HepG2 (cell line): ENCODE data around the gene ANTXR1. TPM values are rescaled to one million over a fixed set of nuclear protein-coding genes. Genes with fewer than 3 reads are reported as not detected.

ENCODE experiments used
- HCFC1 ChIP-seq: fragments of 150-350 bp; IDR thresholded peaks from 2 replicates; pipeline ENCODE4 v1.6.1; 2014; ENCODE audit warnings: low read depth, low read length
- MTA1 ChIP-seq: sonication (generic); formaldehyde crosslinking; IDR thresholded peaks from 2 replicates; pipeline ENCODE4 v1.4.0; 2020; ENCODE audit warnings: missing genetic modification reagents, mild to moderate bottlenecking, borderline replicate concordance
- NR2F1 ChIP-seq, 2 experiments: fragments of 450-650 bp in 1 of 2; formaldehyde crosslinking in 1 of 2; IDR thresholded peaks; 2 replicates each; pipeline versions ENCODE4 v1.5.0 to v1.6.1; 2016 to 2020; ENCODE audit warnings: mild to moderate bottlenecking in 1 of 2, missing compliant biosample characterization in 1 of 2, missing genetic modification reagents in 1 of 2, moderate library complexity in 1 of 2
- ZFP37 ChIP-seq: sonication (generic); formaldehyde crosslinking; IDR thresholded peaks from 2 replicates; pipeline ENCODE4 v1.4.0; 2020; ENCODE audit warnings: missing genetic modification reagents, borderline replicate concordance
- ZNF749 ChIP-seq: sonication (generic); formaldehyde crosslinking; IDR thresholded peaks from 2 replicates; pipeline ENCODE4 v1.8.0; 2022; ENCODE audit warnings: mild to moderate bottlenecking, missing genetic modification reagents, moderate library complexity, borderline replicate concordance
- ZSCAN31 ChIP-seq: sonication (generic); formaldehyde crosslinking; IDR thresholded peaks from 2 replicates; pipeline ENCODE4 v1.5.0; 2020; ENCODE audit warnings: low read depth, mild to moderate bottlenecking, missing genetic modification reagents
- polyA plus RNA-seq, 8 experiments: library from polyadenylated mRNA; depleted of rRNA in 3 of 8; stranded (reverse) in 7 of 8; unstranded in 1 of 8; fragments of >200 nt; fragmentation: Illumina TruSeq in 4 of 8; extraction: Trizol in 4 of 8; gene quantifications; 2 replicates each; pipeline versions ENCODE4 v1.2.1 to v1.2.3, GENCODE V29; 2011 to 2016; ENCODE audit warnings: low read depth in 4 of 8, missing spikeins in 1 of 8, mixed read lengths in 1 of 8; ENCODE audit not compliant: insufficient read depth in 1 of 8
- total RNA-seq, 5 experiments: library from RNA; depleted of rRNA; stranded (reverse); fragments of >200 nt; fragmentation: Illumina TruSeq; extraction: Trizol; gene quantifications; 2 replicates each; pipeline ENCODE4 v1.2.3, GENCODE V29; 2016; ENCODE audit warnings: low read depth in 1 of 5
- TF ChIP-seq, protein P1 (sequence below): sonication (generic); formaldehyde crosslinking; IDR thresholded peaks from 2 replicates; pipeline ENCODE4 v1.5.0; 2020; ENCODE audit warnings: mild to moderate bottlenecking, missing genetic modification reagents, moderate library complexity
- TF ChIP-seq, protein P2 (sequence below): sonication (generic); formaldehyde crosslinking; IDR thresholded peaks from 2 replicates; pipeline ENCODE4 v1.4.0; 2020; ENCODE audit warnings: mild to moderate bottlenecking, missing genetic modification reagents, borderline replicate concordance
- TF ChIP-seq, protein P3 (sequence below): sonication (generic); formaldehyde crosslinking; IDR thresholded peaks from 2 replicates; pipeline ENCODE4 v1.4.0; 2020; ENCODE audit warnings: mild to moderate bottlenecking, missing genetic modification reagents
- TF ChIP-seq, protein P4 (sequence below): sonication (generic); formaldehyde crosslinking; IDR thresholded peaks from 2 replicates; pipeline ENCODE4 v1.5.0; 2020; ENCODE audit warnings: missing genetic modification reagents, mild to moderate bottlenecking, borderline replicate concordance
- TF ChIP-seq, protein P5 (sequence below), 2 experiments: sonication (generic) in 1 of 2; formaldehyde crosslinking in 1 of 2; IDR thresholded peaks; 2 replicates each; pipeline versions ENCODE4 v1.6.1 to v1.9.0; 2014 to 2022; ENCODE audit warnings: antibody characterized with exemption in 1 of 2, borderline replicate concordance in 1 of 2, inconsistent platforms in 1 of 2, low read depth in 1 of 2, missing genetic modification reagents in 1 of 2

Gene ANTXR1
- total and polyA plus RNA-seq, 2 of the 13 experiments (the other 11 are each of a cell fraction or from before 2014, with no cell fraction given) = 4.5 to 12.7 TPM

GRCh38 chr2:69279931-69280681 is 267.1 kb downstream of the ANTXR1 start (continued):
- TF ChIP-seq NR2F1 (CRISPR knock-in tag; IDR thresholded peaks at IDR 0.05) = peak; percentile 9 to 37; a peak in 1 of 4 replicates
- no peak for TF ChIP-seq ZFP37
- TF ChIP-seq, protein P1, sequence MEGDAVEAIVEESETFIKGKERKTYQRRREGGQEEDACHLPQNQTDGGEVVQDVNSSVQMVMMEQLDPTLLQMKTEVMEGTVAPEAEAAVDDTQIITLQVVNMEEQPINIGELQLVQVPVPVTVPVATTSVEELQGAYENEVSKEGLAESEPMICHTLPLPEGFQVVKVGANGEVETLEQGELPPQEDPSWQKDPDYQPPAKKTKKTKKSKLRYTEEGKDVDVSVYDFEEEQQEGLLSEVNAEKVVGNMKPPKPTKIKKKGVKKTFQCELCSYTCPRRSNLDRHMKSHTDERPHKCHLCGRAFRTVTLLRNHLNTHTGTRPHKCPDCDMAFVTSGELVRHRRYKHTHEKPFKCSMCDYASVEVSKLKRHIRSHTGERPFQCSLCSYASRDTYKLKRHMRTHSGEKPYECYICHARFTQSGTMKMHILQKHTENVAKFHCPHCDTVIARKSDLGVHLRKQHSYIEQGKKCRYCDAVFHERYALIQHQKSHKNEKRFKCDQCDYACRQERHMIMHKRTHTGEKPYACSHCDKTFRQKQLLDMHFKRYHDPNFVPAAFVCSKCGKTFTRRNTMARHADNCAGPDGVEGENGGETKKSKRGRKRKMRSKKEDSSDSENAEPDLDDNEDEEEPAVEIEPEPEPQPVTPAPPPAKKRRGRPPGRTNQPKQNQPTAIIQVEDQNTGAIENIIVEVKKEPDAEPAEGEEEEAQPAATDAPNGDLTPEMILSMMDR (CRISPR knock-in tag) = no peak
- TF ChIP-seq, protein P2, sequence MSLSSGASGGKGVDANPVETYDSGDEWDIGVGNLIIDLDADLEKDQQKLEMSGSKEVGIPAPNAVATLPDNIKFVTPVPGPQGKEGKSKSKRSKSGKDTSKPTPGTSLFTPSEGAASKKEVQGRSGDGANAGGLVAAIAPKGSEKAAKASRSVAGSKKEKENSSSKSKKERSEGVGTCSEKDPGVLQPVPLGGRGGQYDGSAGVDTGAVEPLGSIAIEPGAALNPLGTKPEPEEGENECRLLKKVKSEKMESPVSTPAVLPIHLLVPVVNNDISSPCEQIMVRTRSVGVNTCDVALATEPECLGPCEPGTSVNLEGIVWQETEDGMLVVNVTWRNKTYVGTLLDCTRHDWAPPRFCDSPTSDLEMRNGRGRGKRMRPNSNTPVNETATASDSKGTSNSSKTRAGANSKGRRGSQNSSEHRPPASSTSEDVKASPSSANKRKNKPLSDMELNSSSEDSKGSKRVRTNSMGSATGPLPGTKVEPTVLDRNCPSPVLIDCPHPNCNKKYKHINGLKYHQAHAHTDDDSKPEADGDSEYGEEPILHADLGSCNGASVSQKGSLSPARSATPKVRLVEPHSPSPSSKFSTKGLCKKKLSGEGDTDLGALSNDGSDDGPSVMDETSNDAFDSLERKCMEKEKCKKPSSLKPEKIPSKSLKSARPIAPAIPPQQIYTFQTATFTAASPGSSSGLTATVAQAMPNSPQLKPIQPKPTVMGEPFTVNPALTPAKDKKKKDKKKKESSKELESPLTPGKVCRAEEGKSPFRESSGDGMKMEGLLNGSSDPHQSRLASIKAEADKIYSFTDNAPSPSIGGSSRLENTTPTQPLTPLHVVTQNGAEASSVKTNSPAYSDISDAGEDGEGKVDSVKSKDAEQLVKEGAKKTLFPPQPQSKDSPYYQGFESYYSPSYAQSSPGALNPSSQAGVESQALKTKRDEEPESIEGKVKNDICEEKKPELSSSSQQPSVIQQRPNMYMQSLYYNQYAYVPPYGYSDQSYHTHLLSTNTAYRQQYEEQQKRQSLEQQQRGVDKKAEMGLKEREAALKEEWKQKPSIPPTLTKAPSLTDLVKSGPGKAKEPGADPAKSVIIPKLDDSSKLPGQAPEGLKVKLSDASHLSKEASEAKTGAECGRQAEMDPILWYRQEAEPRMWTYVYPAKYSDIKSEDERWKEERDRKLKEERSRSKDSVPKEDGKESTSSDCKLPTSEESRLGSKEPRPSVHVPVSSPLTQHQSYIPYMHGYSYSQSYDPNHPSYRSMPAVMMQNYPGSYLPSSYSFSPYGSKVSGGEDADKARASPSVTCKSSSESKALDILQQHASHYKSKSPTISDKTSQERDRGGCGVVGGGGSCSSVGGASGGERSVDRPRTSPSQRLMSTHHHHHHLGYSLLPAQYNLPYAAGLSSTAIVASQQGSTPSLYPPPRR (CRISPR knock-in tag) = peak; percentile 14; the same call in 1 of the 2 replicates
- peak; percentile 63; the same call in 1 of the 2 replicates for TF ChIP-seq MTA1 (CRISPR knock-in tag)
- no peak for TF ChIP-seq ZNF749 (CRISPR knock-in tag)
- TF ChIP-seq, protein P3, sequence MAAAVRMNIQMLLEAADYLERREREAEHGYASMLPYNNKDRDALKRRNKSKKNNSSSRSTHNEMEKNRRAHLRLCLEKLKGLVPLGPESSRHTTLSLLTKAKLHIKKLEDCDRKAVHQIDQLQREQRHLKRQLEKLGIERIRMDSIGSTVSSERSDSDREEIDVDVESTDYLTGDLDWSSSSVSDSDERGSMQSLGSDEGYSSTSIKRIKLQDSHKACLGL = no peak
- TF ChIP-seq, protein P4, sequence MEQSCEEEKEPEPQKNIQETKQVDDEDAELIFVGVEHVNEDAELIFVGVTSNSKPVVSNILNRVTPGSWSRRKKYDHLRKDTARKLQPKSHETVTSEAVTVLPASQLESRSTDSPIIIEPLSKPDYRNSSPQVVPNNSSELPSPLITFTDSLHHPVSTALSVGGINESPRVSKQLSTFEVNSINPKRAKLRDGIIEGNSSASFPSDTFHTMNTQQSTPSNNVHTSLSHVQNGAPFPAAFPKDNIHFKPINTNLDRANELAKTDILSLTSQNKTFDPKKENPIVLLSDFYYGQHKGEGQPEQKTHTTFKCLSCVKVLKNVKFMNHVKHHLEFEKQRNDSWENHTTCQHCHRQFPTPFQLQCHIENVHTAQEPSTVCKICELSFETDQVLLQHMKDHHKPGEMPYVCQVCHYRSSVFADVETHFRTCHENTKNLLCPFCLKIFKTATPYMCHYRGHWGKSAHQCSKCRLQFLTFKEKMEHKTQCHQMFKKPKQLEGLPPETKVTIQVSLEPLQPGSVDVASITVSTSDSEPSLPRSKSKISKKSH (CRISPR knock-in tag) = no peak
- TF ChIP-seq HCFC1 = no peak
- TF ChIP-seq, protein P5, sequence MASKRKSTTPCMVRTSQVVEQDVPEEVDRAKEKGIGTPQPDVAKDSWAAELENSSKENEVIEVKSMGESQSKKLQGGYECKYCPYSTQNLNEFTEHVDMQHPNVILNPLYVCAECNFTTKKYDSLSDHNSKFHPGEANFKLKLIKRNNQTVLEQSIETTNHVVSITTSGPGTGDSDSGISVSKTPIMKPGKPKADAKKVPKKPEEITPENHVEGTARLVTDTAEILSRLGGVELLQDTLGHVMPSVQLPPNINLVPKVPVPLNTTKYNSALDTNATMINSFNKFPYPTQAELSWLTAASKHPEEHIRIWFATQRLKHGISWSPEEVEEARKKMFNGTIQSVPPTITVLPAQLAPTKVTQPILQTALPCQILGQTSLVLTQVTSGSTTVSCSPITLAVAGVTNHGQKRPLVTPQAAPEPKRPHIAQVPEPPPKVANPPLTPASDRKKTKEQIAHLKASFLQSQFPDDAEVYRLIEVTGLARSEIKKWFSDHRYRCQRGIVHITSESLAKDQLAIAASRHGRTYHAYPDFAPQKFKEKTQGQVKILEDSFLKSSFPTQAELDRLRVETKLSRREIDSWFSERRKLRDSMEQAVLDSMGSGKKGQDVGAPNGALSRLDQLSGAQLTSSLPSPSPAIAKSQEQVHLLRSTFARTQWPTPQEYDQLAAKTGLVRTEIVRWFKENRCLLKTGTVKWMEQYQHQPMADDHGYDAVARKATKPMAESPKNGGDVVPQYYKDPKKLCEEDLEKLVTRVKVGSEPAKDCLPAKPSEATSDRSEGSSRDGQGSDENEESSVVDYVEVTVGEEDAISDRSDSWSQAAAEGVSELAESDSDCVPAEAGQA (IDR thresholded peaks at IDR 0.05; ENCODE audit: low read depth) = no peak
- TF ChIP-seq, protein P5 (CRISPR knock-in tag; IDR thresholded peaks at IDR 0.05; ENCODE audit: borderline replicate concordance) = no peak
- TF ChIP-seq ZSCAN31 (CRISPR knock-in tag) = peak; percentile 63; the same call in 1 of the 2 replicates
